ENCODE data around the gene LSM12. TPM values are rescaled to one million over a fixed set of nuclear protein-coding genes. Genes with fewer than 3 reads are reported as not detected.

The LSM12 gene
- total and polyA plus RNA-seq, 12 donors: 25.2 to 60.7 (median 42.3) TPM

GRCh38 chr17:44110823-44111633 lies 44.6 kb upstream of the LSM12 start:
- H3K27me3 ChIP-seq: no peaks in the 10 kb centered on the region
- H3K4me3 ChIP-seq: peak overlapping the region; percentile 37 to 67 (median 60)
- intact Hi-C loops (cut with DNase I): loop anchor here in 7 of 10 donors (2.0 to 10.0 kb wide), 5 partner anchors 39 to 166 kb away; partner anchors contain the start of genes G6PC3 (in 4 of the 7), LSM12 (in 1 of the 7), PPY (in 1 of the 7) and TMEM101 (in 1 of the 7)
- ATAC-seq: peak; percentile 79 to 90 (median 85)
- 3 to 4% methylated on average over 28 of the region's 28 CpGs for WGBS, 2 donors
- DNase-seq: peak; percentile 99 to 100
- H3K36me3 ChIP-seq: peaks cover 0 to 31% (median 0%) of the 10 kb centered on the region in 9 donors
- no peak for TF ChIP-seq CTCF (IDR thresholded peaks at IDR 0.05)
- H3K4me1 ChIP-seq: peaks cover 67 to 99% (median 96%) of the 10 kb centered on the region in 9 donors
- peak overlapping the region; percentile 86 to 98 (median 92) for H3K27ac ChIP-seq
- H3K9me3 ChIP-seq: no peaks in the 10 kb centered on the region

- intact Hi-C loops (cut with DNase I): loop anchor here in 7 of 10 donors (2.0 to 10.0 kb wide), 5 partner anchors 38 to 165 kb away; partner anchors contain the start of genes G6PC3 (in 4 of the 7), LSM12 (in 1 of the 7), PPY (in 1 of the 7) and TMEM101 (in 1 of the 7)
- peaks cover 65 to 99% (median 95%) of the 10 kb centered on the region in 9 donors for H3K4me1 ChIP-seq
- no peaks in the 10 kb centered on the region for H3K27me3 ChIP-seq
- peaks cover 0 to 29% (median 0%) of the 10 kb centered on the region in 9 donors for H3K36me3 ChIP-seq
- no peak for ATAC-seq
- peak overlapping the region; percentile 86 to 98 (median 92) for H3K27ac ChIP-seq
- H3K4me3 ChIP-seq: peak overlapping the region; percentile 37 to 67 (median 60)
- WGBS, 2 donors: 47 to 52% methylated on average over 10 of the region's 10 CpGs
- H3K9me3 ChIP-seq: no peaks in the 10 kb centered on the region
- DNase-seq: no peak
- TF ChIP-seq CTCF (IDR thresholded peaks at IDR 0.05): no peak
Observed at GRCh38 chr17:44110011-44110686, 43.7 kb upstream of the LSM12 start.

GRCh38 chr17:44109312-44109630 lies 42.8 kb upstream of the LSM12 start:
- Histone ChIP-seq H3K9me3 (no peaks in the 10 kb centered on the region), H3K27me3 (no peaks in the 10 kb centered on the region), H3K4me1 (peaks cover 64 to 99% (median 94%) of the 10 kb centered on the region in 9 donors), H3K4me3 (peak overlapping the region; percentile 37 to 67 (median 60)), H3K27ac (peak overlapping the region; percentile 75 to 98 (median 91)), H3K36me3 (peaks cover 0 to 29% (median 0%) of the 10 kb centered on the region in 9 donors)
- DNase-seq (no peak), ATAC-seq (no peak)
- 33 to 42% methylated on average over 4 of the region's 4 CpGs for WGBS, 2 donors
- intact Hi-C loops (cut with DNase I): no loop called here
- TF ChIP-seq CTCF (IDR thresholded peaks at IDR 0.05): no peak
